K562 (cell line): ENCODE results near the gene LATS1. TPM values are rescaled to one million over a fixed set of nuclear protein-coding genes. Genes with fewer than 3 reads are reported as not detected.

Source experiments
- DACH1 ChIP-seq: fragments of 450-650 bp; IDR thresholded peaks from 2 replicates; pipeline ENCODE4 v1.6.1; 2018; ENCODE audit not compliant: partially characterized antibody
- ELF1 ChIP-seq: fragments of 200-800 bp; sonication (Bioruptor generic); IDR thresholded peaks from 2 replicates; pipeline ENCODE4 v1.6.1; 2016; ENCODE audit warnings: missing genetic modification characterization, missing compliant biosample characterization
- GATAD2B ChIP-seq: fragments of 450-650 bp; IDR thresholded peaks from 2 replicates; pipeline ENCODE4 v1.6.1; 2017; ENCODE audit warnings: mild to moderate bottlenecking, borderline replicate concordance
- GTF2A2 ChIP-seq: IDR thresholded peaks from 2 replicates; pipeline ENCODE4 v1.6.1; 2016; ENCODE audit warnings: mild to moderate bottlenecking, missing genetic modification characterization, missing compliant biosample characterization
- HEY1 ChIP-seq: fragments of 250-450 bp; sonication (Bioruptor Pico); IDR thresholded peaks from 2 replicates; pipeline ENCODE4 v1.5.0; 2020; ENCODE audit warnings: mild to moderate bottlenecking, moderate library complexity, borderline replicate concordance
- HNRNPK ChIP-seq: fragments of 200-400 bp; formaldehyde crosslinking; IDR thresholded peaks from one replicate; pipeline ENCODE4 v1.6.1; 2018; ENCODE audit warnings: mild to moderate bottlenecking, low read depth, low read length; ENCODE audit not compliant: poor library complexity, severe bottlenecking
- NFXL1 ChIP-seq: fragments of 450-650 bp; formaldehyde crosslinking; IDR thresholded peaks from 2 replicates; pipeline ENCODE4 v1.4.0; 2021; ENCODE audit warnings: mild to moderate bottlenecking
- POLR2G ChIP-seq: fragments of 200-400 bp; formaldehyde crosslinking; IDR thresholded peaks from 2 replicates; pipeline ENCODE4 v1.6.1; 2017; ENCODE audit warnings: low read depth, mild to moderate bottlenecking, antibody characterized with exemption, low read length, moderate library complexity
- SIN3B ChIP-seq: fragments of 450-650 bp; IDR thresholded peaks from 2 replicates; pipeline ENCODE4 v1.6.1; 2017; ENCODE audit warnings: low read depth, mild to moderate bottlenecking, moderate library complexity
- SREBF2 ChIP-seq: sonication (generic); formaldehyde crosslinking; IDR thresholded peaks from 2 replicates; pipeline ENCODE4 v1.4.0; 2020; ENCODE audit warnings: mild to moderate bottlenecking, missing genetic modification reagents
- SRSF1 ChIP-seq: fragments of 200-400 bp; formaldehyde crosslinking; IDR thresholded peaks from 2 replicates; pipeline ENCODE4 v1.6.1; 2017; ENCODE audit warnings: mild to moderate bottlenecking, low read depth, low read length, moderate library complexity
- TRIM28 ChIP-seq: fragments of 450-650 bp; IDR thresholded peaks from 2 replicates; pipeline ENCODE4 v1.6.1; 2017
- ZFX ChIP-seq: sonication (generic); formaldehyde crosslinking; IDR thresholded peaks from 2 replicates; pipeline ENCODE4 v1.8.0; 2022; ENCODE audit warnings: mild to moderate bottlenecking, missing genetic modification reagents, moderate library complexity
- ZNF165 ChIP-seq: fragments of 250-450 bp; sonication (Bioruptor Pico); IDR thresholded peaks from 2 replicates; pipeline ENCODE4 v1.4.0; 2020; ENCODE audit warnings: borderline replicate concordance
- ZNF561 ChIP-seq: fragments of 450-650 bp; formaldehyde crosslinking; conservative IDR thresholded peaks from 2 replicates; pipeline ENCODE4 v1.4.0; 2020; ENCODE audit warnings: mild to moderate bottlenecking, moderate library complexity
- polyA plus RNA-seq, 8 experiments: library from polyadenylated mRNA; depleted of rRNA in 4 of 8; stranded (reverse) in 5 of 8; unstranded in 3 of 8; fragments of >200 nt; fragmentation: Nextera tagmentation in 2 of 8; fragmentation: Illumina TruSeq in 1 of 8; extraction: Ambion mirVana in 2 of 8; extraction: Trizol in 1 of 8; gene quantifications; 2 replicates each; pipeline versions ENCODE4 v1.2.1 to v1.2.3, GENCODE V29; 2011 to 2014; ENCODE audit warnings: inconsistent platforms in 1 of 8, missing spikeins in 1 of 8
- total RNA-seq, 7 experiments: library from RNA; depleted of rRNA in 6 of 7; stranded (reverse); fragments of >200 nt in 6 of 7; fragmentation: Illumina TruSeq in 2 of 7; extraction: Trizol in 2 of 7; gene quantifications; 2 replicates each; pipeline versions ENCODE4 v1.2.1 to v1.2.3, GENCODE V29; 2011 to 2021; ENCODE audit warnings: low replicate concordance in 1 of 7
- TF ChIP-seq, protein P1 (sequence below): fragments of 450-650 bp; formaldehyde crosslinking; IDR thresholded peaks from 2 replicates; pipeline ENCODE4 v1.4.0; 2022; ENCODE audit warnings: missing genetic modification characterization
- TF ChIP-seq, protein P2 (sequence below): fragments of 250-450 bp; sonication (Bioruptor Pico); IDR thresholded peaks from 2 replicates; pipeline ENCODE4 v1.5.0; 2022; ENCODE audit warnings: mild to moderate bottlenecking
- TF ChIP-seq, protein P3 (sequence below): sonication (generic); formaldehyde crosslinking; IDR thresholded peaks from 2 replicates; pipeline ENCODE4 v1.8.0; 2023; ENCODE audit warnings: mild to moderate bottlenecking, missing genetic modification reagents

The LATS1 gene
- total and polyA plus RNA-seq, 9 of the 15 experiments (the other 6 are each of a cell fraction or from before 2014, with no cell fraction given), result 5.0 to 36.3 (median 18.4) TPM

DNA sequence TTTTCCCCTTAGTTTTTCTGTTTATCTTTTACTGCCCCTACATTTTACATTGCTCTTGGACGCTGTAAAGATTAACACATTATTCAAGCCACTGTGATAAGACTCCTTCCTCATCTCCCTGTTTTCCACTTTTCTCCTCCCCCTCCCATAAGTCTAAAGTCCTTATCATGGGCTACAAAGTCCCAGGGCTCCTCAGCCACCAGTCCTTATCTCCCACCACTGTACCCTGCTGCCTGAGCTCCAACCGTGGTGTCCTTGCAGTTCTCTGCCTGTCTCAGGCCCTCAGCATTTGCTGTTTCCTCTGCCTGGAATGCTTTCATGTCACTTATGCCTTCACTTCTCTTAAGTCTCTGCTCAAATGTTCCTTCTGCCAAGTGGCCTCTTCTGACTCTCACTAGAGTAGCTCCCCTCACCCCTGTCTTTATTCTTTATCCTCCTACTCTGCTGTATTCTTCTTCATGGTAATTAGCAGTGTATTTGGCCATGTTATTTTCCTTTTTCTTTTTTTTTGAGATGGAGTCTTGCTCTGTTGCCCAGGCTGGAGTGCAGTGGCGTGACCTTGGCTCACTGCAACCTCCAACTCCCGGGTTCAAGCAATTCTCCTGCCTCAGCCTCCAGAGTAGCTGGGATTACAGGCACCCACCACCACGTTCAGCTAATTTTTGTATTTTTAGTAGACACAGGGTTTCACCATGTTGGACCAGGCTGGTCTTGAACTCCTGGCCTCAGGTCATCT is 10.8 kb upstream of the LATS1 start (continued):
- TF ChIP-seq, protein P1, sequence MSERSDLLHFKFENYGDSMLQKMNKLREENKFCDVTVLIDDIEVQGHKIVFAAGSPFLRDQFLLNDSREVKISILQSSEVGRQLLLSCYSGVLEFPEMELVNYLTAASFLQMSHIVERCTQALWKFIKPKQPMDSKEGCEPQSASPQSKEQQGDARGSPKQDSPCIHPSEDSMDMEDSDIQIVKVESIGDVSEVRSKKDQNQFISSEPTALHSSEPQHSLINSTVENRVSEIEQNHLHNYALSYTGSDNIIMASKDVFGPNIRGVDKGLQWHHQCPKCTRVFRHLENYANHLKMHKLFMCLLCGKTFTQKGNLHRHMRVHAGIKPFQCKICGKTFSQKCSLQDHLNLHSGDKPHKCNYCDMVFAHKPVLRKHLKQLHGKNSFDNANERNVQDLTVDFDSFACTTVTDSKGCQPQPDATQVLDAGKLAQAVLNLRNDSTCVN (CRISPR knock-in tag), result peak; percentile 74; the same call in 1 of the 2 replicates
- TF ChIP-seq TRIM28, result no peak; the same call in 1 of the 2 replicates
- no peak for TF ChIP-seq GTF2A2 (tag)
- no peak for TF ChIP-seq ELF1 (tag)
- no peak for TF ChIP-seq ZFX (CRISPR knock-in tag)
- TF ChIP-seq, protein P2, sequence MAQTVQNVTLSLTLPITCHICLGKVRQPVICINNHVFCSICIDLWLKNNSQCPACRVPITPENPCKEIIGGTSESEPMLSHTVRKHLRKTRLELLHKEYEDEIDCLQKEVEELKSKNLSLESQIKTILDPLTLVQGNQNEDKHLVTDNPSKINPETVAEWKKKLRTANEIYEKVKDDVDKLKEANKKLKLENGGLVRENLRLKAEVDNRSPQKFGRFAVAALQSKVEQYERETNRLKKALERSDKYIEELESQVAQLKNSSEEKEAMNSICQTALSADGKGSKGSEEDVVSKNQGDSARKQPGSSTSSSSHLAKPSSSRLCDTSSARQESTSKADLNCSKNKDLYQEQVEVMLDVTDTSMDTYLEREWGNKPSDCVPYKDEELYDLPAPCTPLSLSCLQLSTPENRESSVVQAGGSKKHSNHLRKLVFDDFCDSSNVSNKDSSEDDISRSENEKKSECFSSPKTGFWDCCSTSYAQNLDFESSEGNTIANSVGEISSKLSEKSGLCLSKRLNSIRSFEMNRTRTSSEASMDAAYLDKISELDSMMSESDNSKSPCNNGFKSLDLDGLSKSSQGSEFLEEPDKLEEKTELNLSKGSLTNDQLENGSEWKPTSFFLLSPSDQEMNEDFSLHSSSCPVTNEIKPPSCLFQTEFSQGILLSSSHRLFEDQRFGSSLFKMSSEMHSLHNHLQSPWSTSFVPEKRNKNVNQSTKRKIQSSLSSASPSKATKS (CRISPR knock-in tag), result no peak
- no peak for TF ChIP-seq POLR2G
- TF ChIP-seq ZNF561 (CRISPR knock-in tag), result no peak
- peak; percentile 87 for TF ChIP-seq GATAD2B
- TF ChIP-seq SREBF2 (CRISPR knock-in tag), result no peak
- no peak for TF ChIP-seq SRSF1
- no peak for TF ChIP-seq HNRNPK
- peak; percentile 27 for TF ChIP-seq DACH1
- TF ChIP-seq NFXL1, result no peak
- no peak for TF ChIP-seq ZNF165 (CRISPR knock-in tag)
- TF ChIP-seq SIN3B, result no peak
- TF ChIP-seq HEY1 (CRISPR knock-in tag), result no peak
- TF ChIP-seq, protein P3, sequence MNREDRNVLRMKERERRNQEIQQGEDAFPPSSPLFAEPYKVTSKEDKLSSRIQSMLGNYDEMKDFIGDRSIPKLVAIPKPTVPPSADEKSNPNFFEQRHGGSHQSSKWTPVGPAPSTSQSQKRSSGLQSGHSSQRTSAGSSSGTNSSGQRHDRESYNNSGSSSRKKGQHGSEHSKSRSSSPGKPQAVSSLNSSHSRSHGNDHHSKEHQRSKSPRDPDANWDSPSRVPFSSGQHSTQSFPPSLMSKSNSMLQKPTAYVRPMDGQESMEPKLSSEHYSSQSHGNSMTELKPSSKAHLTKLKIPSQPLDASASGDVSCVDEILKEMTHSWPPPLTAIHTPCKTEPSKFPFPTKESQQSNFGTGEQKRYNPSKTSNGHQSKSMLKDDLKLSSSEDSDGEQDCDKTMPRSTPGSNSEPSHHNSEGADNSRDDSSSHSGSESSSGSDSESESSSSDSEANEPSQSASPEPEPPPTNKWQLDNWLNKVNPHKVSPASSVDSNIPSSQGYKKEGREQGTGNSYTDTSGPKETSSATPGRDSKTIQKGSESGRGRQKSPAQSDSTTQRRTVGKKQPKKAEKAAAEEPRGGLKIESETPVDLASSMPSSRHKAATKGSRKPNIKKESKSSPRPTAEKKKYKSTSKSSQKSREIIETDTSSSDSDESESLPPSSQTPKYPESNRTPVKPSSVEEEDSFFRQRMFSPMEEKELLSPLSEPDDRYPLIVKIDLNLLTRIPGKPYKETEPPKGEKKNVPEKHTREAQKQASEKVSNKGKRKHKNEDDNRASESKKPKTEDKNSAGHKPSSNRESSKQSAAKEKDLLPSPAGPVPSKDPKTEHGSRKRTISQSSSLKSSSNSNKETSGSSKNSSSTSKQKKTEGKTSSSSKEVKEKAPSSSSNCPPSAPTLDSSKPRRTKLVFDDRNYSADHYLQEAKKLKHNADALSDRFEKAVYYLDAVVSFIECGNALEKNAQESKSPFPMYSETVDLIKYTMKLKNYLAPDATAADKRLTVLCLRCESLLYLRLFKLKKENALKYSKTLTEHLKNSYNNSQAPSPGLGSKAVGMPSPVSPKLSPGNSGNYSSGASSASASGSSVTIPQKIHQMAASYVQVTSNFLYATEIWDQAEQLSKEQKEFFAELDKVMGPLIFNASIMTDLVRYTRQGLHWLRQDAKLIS (CRISPR knock-in tag), result no peak
